ENCODE measurements around the gene CFLAR.

DNA sequence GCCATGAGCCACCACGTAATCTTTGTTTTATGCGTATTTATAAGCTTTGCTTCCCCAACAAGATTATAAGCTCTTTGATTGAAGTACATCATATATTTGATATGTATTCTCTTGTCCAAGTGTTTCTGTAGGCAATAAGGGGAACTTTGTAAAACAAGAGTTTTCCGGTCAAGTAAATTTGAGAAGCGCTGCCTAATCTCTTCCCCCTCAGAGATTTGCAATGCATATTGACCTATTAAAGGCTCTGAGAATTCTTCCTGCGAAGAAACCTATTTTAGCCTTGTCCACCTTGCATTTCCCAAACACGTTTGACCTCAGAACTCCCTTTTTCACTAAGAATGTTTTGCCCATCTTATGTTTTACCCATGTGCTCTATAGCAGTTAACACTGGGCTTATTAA is 40.1 kb downstream of the CFLAR start:
- TF ChIP-seq, protein P1, sequence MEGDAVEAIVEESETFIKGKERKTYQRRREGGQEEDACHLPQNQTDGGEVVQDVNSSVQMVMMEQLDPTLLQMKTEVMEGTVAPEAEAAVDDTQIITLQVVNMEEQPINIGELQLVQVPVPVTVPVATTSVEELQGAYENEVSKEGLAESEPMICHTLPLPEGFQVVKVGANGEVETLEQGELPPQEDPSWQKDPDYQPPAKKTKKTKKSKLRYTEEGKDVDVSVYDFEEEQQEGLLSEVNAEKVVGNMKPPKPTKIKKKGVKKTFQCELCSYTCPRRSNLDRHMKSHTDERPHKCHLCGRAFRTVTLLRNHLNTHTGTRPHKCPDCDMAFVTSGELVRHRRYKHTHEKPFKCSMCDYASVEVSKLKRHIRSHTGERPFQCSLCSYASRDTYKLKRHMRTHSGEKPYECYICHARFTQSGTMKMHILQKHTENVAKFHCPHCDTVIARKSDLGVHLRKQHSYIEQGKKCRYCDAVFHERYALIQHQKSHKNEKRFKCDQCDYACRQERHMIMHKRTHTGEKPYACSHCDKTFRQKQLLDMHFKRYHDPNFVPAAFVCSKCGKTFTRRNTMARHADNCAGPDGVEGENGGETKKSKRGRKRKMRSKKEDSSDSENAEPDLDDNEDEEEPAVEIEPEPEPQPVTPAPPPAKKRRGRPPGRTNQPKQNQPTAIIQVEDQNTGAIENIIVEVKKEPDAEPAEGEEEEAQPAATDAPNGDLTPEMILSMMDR (conservative IDR thresholded peaks at IDR 0.05) = no peak
- TF ChIP-seq EZH2 (IDR thresholded peaks at IDR 0.05; ENCODE audit: low read depth) = no peak

Data from PC-9 (cell line).